Activated gamma-delta T cell (primary cell): ENCODE measurements around the gene LIAS.
A peak's percentile ranks its signal among the peaks of the same experiment; 100 is the strongest.
"Not testable (repeated sequence)": the region's sequence is repeated elsewhere in the genome, so short reads cannot be mapped to it uniquely, and the experiment has no call there.

Source experiments
- DNase-seq: peaks from one replicate; lab custom pipeline; 2025; lab: John Stamatoyannopoulos, UW

The LIAS gene

DNA sequence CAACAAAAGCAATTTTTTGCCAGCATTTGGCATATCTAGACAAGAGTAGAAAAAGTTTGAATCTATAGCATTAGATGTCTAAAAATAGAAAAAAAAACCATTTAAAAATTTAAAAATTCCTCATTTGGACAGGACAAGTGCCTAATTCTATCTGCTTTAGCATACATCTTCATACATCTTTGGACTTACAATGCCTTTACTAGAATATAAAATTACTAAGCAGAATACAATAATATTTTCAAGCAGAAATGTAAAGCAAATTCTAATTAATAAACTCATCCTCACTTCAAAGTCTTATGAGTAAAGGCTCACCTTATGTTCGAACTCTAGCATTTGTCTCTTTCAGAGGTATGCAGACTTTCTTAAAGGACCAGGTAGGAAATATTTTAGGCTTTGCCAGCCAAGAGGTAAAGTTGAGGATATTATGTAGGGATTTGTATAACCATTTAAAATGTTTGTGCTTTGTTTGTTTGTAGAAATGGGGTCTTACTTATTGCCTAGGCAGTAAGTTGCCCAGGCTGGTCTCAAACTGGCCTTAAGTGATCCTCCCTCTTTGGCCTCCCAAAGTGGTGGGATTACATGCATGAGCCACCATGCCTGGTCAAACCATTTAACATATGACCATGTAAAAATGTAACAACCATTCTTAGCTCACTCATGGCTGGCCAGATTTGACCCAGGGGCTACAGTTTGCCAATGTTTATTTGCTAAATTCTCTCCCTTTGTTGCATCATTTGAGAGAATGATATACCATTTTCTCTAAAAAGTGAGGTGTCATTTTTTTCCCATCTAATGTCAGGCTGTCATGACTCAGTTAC lies 39.3 kb downstream of the LIAS start:
- no peak for DNase-seq

DNA sequence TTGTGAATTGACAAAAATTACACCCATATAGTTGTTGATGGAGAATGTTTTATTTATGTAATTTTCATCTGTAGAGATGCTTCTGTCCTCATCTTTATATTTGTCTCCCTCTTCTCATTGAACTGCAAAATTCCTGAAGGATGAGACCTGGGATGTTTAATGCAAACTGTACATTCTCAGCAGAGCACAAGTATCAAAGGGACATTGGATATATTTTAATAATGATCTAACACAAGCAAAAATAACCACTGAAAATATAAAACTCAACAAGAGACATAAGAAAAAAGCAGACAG lies 39.8 kb downstream of the LIAS start:
- DNase-seq: no peak

DNA sequence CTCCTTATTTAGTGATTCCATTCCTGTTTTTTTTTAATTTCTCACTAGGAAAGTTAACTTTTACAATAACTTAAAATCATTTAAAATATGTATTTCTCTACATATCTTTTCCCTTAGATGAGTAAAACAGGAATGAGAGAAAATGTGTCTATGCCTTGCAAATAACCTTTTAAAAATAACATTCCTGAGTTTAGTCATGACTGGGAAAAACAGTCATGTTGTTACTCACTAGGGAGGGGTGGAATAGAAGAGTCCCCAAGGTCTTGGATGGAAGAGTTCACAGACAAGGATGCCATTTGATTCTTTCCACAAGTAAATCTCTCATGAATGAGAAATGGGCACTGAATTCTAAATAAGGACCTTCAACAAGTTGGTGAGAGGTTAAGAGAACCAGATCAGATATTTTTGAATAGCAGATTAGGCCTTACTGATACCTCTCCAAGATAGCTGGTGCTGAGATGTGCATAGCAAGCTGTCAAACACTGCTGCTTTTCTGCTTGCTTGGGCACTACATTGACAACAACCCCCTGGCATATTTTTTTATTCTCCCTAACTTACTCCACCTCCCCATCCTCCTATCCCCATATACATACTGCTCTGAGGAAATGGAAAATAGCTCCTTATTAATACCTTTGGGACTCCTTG lies 43.3 kb downstream of the LIAS start:
- no peak for DNase-seq

- not testable (repeated sequence) for DNase-seq
Observed at GRCh38 chr4:39502664-39503035, 43.8 kb downstream of the LIAS start.

- no peak for DNase-seq
Observed at GRCh38 chr4:39504538-39504937, 45.7 kb downstream of the LIAS start.

GRCh38 chr4:39505581-39505980 lies 46.7 kb downstream of the LIAS start:
- no peak for DNase-seq

DNA sequence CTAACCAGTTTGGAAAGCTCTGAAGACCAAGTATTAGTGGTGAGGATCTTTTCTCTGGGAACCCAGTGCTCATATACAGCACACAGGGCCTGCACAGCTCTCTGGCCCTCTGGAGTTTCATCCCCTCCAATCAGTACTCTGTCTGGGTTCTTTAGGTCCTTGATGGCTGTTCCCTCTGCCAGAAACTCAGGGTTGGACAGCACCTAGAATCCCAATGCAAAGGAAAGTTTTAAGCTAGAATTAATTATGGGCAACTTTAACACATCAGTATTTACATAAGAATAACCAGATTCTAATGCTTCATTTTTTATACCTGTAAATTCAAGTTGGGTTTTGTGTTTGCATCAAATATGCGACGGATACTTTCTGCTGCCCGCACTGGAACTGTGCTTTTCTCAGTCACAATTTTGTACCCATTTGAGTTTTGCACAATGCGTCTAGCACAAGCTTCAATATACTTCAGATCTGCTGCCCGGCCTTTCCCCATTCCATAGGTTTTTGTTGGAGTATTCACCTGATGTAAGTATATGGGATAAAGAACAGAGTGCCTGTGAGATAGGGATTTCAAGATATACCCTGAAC lies 51.6 kb downstream of the LIAS start:
- DNase-seq: no peak

GRCh38 chr4:39514266-39514665 lies 55.4 kb downstream of the LIAS start:
- not testable (repeated sequence) for DNase-seq

- no peak for DNase-seq
Observed at GRCh38 chr4:39514888-39515401, 56.1 kb downstream of the LIAS start.

DNA sequence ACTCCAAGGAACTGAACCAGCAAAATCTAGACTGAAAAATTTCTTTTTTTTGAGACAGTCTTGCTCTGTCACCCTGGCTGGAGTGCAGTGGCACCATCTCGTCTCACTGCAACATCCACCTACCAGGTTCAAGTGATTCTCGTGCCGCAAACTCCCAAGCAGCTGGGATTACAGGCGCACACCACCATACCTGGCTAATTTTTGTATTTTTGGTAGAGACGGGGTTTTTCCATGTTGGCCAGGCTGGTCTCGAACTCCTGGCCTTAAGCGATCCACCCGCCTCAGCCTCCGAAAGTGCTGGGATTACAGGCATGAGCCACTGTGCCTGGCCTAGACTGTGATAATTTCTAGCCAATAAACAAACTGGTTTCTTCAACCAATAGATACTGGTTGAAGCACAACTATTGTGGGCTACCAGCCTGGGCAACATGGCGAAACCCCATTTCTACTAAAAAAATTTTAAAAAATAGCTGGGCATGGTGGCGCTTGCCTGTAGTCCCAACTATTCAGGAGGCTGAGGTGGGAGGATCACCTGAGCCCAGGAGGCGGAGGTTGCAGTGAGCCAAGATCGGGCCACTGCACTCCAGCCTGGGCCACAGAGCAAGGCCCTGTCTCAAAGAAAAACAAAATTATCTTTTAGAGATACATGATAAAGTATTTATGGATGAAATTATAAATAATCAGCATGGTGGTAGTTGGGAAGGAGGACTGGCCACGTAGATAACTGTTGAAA lies 57.0 kb downstream of the LIAS start:
- DNase-seq: not testable (repeated sequence)

DNA sequence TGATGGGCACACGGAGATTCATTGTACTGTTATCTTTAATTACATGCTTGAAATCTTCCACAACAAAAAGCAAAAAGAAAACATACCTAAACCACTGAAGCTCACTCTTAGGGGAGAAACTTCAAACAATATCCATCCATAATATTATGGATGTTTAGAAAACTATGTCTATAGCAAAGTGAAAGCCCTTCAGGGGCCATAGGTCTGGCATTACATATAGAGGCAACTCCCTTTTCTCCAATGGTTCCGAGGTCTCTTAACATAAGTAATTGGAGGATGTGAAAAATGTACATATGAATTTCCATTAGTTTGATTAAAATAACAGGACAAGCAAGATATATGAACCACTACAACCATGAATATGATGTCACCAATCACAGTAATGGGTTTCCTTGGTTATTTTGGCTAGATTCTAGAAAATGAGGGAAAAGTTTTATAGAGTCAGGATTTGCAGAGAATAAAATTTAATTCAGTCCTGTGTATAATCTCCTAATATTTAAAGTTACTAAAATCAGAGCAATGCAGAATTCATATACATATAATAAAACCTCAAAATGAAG lies 57.6 kb downstream of the LIAS start:
- no peak for DNase-seq

DNA sequence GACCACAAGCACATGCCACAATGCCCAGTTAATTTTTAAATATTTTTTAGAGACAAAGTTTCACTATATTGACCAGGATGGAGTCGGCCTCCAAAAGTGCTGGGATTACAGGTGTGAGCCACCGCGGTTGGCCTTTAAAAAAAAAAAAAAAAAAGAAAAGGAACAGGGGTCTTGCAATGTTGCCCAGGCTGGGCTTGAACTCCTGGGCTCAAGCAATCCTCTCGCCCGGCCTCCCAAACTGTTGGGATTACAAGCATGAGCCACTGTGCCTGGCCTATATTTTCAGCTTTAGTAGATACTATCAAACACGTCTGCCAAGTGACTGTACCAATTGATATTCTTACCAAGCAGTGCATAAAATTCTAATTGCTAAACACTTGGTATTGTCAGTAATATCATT lies 59.6 kb downstream of the LIAS start:
- DNase-seq: no peak

DNA sequence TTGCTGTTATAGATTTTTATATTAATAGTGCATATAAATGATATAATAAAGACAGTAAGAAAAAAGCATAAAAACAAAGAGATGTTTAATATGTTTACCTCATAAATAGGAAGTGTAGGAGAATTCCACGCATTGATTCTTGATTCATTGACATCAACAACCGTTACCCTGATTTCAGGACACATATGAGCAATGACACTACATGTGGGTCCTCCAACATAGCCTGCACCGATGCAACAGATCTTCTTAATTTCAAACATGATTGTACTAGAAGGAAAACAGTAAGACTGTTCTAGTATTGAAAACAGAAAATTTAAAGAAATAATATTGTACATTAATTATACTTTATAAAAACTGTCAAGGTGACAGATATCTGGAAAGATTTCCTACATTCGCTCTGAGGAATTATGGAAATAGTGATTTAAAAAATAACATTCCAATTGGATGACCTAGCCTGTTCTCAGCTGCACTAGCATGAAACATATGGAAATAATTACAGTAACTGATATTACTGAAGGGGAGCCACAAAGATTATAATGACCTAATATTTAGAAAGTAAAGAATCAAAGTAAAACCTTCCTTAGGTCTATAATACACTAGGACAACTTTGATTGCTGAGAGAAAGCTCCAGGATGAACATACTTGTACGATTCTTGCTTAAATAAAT lies 62.5 kb downstream of the LIAS start:
- DNase-seq: no peak

GRCh38 chr4:39522068-39522467 lies 63.2 kb downstream of the LIAS start:
- DNase-seq: no peak

DNA sequence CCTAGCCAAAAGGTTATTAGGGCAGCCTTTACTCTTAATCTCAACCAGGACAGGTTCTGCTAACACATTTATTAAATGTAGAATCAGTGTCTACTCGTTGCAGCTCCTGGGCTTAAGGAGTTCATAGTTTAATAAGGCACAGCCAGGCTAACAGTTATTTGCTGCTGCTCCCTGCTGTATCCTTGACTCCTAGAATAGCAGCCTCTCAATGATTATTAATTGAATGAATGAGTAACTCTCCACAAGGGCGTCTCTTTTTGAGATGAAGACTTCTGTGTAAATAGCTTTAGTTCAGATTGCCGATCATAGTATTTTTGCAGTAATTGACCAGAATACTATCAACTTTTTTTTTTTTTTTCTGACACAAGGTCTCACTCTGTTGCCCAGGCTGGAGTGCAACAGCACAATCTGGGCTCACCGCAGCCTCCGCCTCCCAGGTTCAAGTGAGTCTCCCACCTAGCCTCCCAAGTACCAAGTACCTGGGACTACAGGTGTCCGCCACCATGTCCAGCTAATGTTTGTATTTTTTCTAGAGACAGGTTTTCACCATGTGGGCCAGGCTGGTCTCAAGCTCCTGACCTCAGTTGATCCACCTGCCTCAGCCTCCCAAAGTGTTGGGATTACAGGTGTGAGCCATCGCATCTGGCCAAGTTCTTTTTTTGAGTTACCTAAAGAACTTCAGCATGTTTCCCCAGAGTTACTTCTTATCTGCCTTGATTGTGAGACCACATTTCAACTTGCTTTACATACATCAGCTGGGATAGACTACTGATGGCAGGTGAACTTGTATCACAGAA lies 65.5 kb downstream of the LIAS start:
- DNase-seq: no peak

DNA sequence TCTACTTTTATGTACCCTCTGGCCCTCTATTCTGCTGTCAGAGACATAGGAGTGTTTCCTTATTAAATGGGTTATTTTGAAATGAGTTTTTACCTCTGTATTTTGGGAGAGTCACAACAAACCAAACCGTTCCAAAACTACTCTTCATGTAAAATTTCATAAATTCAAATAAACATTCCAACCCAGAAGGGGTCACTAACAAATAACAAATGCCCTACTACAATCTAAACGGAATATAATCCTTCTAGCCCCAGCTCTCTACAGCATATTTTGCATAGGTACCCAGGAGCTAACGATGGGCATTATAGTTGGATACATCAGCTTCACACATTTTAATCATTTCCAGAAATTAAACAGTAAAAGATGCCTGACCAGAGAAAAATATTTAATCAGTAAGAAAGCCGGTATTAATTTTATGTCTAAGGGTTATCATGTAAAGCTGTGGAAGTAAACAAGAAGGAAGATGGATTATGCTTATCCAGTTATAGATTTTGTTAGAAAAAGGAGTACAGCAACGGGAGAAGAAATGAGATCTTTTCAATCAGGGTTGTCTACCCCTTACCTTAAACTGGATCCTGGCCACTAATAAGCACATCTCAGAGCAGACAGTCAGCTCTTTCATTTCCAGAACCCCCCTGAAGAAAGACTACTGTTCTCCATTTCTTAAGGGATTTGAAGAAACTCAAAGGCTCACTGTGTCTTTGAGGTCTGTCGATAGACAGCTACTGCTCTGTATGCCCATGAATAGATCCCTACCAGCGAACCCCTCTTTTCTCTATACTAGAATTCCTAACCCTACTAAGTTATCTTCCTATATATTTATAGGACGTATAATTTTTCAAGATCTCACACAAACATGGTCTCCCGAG lies 67.2 kb downstream of the LIAS start:
- no peak for DNase-seq

DNA sequence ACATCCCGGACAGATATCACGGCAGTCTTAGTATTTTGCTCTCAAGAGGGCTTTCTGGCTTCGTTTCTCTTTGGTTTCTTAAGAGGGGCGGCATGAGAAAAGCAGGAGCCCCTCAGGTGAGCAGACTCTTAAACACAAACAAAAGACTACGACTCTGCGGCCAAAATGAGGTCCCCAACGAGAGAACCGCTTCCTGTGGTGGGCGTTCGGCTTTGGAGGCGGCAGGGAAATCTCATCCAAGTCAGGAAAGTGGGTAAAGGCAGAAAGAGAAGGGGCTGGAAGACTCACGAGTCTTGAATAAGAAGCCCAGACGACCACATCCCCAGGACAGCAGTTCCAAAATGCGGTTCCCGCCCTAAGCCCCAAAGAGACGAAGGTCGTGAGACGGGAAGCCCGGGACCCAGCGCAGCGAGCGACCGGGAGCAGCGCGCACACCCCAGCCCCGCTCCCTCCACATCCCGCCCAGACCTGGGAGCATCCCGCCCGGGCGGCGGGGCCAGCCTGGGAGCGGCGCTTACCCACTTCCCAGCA lies 68.0 kb downstream of the LIAS start:
- DNase-seq: no peak

DNA sequence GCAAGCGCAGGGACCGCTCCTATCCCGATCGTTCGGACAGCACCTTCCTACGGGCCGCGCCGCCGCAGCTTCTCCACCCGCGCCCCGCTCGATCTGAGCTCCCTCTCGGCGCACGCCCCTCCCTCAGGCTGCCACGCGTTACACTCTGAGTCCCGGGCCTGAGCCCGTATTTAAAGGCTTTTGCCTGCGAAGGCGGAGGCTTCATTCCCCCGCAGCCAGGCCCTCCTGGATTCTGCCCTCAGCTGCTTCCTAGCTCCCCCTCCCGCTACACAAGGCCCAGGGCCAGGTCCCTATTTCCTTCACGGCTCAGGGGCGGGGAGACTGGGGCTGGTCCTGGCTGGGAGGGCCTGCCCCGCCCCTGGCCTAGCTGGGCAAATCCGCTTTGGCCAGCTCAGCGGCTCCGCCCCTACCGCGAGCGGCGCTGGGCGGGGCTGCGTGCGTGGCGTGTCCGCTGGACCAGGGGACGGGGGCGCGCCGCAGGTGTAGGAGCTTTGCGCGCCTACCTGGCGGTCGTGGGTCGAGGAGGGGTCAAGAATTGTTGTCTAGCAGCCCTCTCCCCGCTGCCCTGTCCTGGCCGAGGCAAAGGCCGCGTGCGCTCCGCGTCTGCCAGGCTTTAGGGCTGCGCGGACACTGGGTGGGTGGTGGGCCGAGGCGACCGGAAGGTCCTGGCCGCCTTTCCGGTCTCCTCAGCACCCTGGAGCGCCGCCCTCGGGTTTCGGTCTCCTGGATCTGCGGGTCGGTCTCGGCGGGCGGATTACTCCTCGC lies 68.6 kb downstream of the LIAS start, which contains the start of gene UGDH:
TSS of gene UGDH (minus strand) at position 144 of the 765 bp plus-strand sequence. CDS start 5,927 bp downstream, outside the sequence.
- DNase-seq: peak; percentile 75

DNA sequence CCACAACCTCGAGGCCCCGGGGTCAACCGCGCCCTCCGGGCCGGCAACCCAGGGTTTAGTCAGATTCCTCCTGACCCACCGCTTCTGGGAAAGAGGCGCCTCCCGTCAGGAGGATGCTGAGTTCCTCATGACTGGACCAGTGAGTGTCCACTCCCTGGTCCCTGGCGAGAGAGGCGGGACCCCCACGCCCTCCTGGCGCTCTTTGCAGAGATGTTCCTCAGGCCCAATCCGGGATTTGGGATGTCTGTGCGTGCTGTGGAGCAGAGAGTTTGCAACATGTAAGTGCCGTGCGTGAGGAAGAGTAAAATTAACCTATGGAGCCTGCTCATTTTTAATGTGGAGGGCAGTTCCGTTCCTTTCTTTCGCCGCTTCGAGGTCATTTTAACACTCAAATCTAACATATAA lies 69.2 kb downstream of the LIAS start:
- no peak for DNase-seq
